ENCODE data around the gene CNN2.

CNN2 gene

GRCh38 chr19:991932-992669 is 34.3 kb upstream of the CNN2 start:
- Mint-ChIP-seq H3K36me3 (ENCODE audit: low read depth) (peaks cover 59% of the 10 kb centered on the region), H3K27me3 (peaks cover 4% of the 10 kb centered on the region), H3K27ac (no peak overlapping the region), H3K9me3 (no peaks in the 10 kb centered on the region), H3K4me3 (no peak overlapping the region), H3K4me1 (ENCODE audit: low read depth) (peaks cover 11% of the 10 kb centered on the region)
- no peak for DNase-seq

DNA sequence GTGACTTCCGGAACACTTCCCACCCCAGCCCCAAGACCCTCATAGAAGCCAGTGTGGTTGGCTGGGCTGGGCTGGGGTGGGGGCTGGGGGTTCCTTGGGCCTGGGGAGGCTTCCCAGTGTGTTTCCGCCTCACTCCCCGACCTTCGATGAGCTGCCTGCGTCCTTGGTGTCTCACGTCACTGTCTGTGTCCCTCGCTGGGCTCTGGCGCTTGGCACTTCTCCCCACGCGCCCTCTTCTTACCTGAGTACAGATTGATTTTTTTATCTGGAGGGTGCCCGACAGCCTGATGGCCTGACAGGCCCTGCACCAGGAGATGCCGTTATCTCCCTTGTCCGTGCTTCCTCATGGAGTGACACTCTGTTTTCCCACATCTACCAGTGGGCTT is 33.7 kb upstream of the CNN2 start:
- Mint-ChIP-seq H3K36me3 (ENCODE audit: low read depth) (peaks cover 53% of the 10 kb centered on the region), H3K27ac (no peak overlapping the region), H3K27me3 (peaks cover 5% of the 10 kb centered on the region), H3K4me1 (ENCODE audit: low read depth) (peaks cover 11% of the 10 kb centered on the region), H3K4me3 (no peak overlapping the region), H3K9me3 (no peaks in the 10 kb centered on the region)
- DNase-seq = no peak

- H3K27ac Mint-ChIP-seq = no peak overlapping the region
- no peaks in the 10 kb centered on the region for H3K9me3 Mint-ChIP-seq
- peaks cover 46% of the 10 kb centered on the region for H3K36me3 Mint-ChIP-seq (ENCODE audit: low read depth)
- H3K4me1 Mint-ChIP-seq (ENCODE audit: low read depth) = peaks cover 11% of the 10 kb centered on the region
- H3K27me3 Mint-ChIP-seq = peaks cover 12% of the 10 kb centered on the region
- no peak overlapping the region for H3K4me3 Mint-ChIP-seq
- no peak for DNase-seq
Measured at GRCh38 chr19:993361-993830, 33.0 kb upstream of the CNN2 start.

GRCh38 chr19:993831-994393 is 32.5 kb upstream of the CNN2 start:
- Mint-ChIP-seq H3K27me3 (peaks cover 15% of the 10 kb centered on the region), H3K4me3 (no peak overlapping the region), H3K4me1 (ENCODE audit: low read depth) (peaks cover 11% of the 10 kb centered on the region), H3K9me3 (no peaks in the 10 kb centered on the region), H3K36me3 (ENCODE audit: low read depth) (peaks cover 41% of the 10 kb centered on the region), H3K27ac (no peak overlapping the region)
- no peak for DNase-seq

- peaks cover 11% of the 10 kb centered on the region for H3K4me1 Mint-ChIP-seq (ENCODE audit: low read depth)
- no peaks in the 10 kb centered on the region for H3K9me3 Mint-ChIP-seq
- no peak overlapping the region for H3K4me3 Mint-ChIP-seq
- peaks cover 37% of the 10 kb centered on the region for H3K36me3 Mint-ChIP-seq (ENCODE audit: low read depth)
- no peak overlapping the region for H3K27ac Mint-ChIP-seq
- peaks cover 21% of the 10 kb centered on the region for H3K27me3 Mint-ChIP-seq
- DNase-seq = no peak
Measured at GRCh38 chr19:994516-994915, 31.9 kb upstream of the CNN2 start.

GRCh38 chr19:995051-995827 is 31.2 kb upstream of the CNN2 start:
- peaks cover 30% of the 10 kb centered on the region for H3K36me3 Mint-ChIP-seq (ENCODE audit: low read depth)
- H3K9me3 Mint-ChIP-seq = no peaks in the 10 kb centered on the region
- peaks cover 25% of the 10 kb centered on the region for H3K27me3 Mint-ChIP-seq
- H3K4me1 Mint-ChIP-seq (ENCODE audit: low read depth) = peaks cover 11% of the 10 kb centered on the region
- H3K4me3 Mint-ChIP-seq = no peak overlapping the region
- no peak overlapping the region for H3K27ac Mint-ChIP-seq
- DNase-seq = no peak

- Mint-ChIP-seq H3K36me3 (ENCODE audit: low read depth) (peaks cover 21% of the 10 kb centered on the region), H3K27ac (peak overlapping the region; percentile 52), H3K4me1 (ENCODE audit: low read depth) (peaks cover 13% of the 10 kb centered on the region), H3K4me3 (peak overlapping the region; percentile 38), H3K9me3 (no peaks in the 10 kb centered on the region), H3K27me3 (peaks cover 30% of the 10 kb centered on the region)
- peak; percentile 81 for DNase-seq
Measured at GRCh38 chr19:996051-996838, 30.2 kb upstream of the CNN2 start.

DNA sequence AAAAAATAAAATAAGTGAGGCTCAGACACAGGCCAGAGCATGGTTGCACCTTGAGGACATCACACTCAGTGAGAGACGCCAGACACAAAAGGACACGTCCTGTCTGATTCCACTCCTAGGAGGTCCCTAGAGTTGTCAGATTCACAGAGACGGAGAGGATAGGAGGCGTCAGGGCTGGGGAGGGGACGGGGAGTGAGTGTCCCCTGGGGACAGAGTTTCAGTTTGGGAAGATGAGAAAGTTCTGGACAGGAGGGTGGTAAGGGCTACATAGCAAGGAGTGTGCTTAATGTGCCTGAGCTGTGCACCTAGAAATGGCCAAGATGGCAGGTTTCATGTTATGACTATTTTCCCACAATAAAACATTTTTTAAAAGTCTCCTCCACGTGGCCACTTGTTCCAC is 28.3 kb upstream of the CNN2 start:
- H3K27me3 Mint-ChIP-seq = peaks cover 37% of the 10 kb centered on the region
- no peak overlapping the region for H3K27ac Mint-ChIP-seq
- H3K4me3 Mint-ChIP-seq = no peak overlapping the region
- H3K36me3 Mint-ChIP-seq (ENCODE audit: low read depth) = peaks cover 13% of the 10 kb centered on the region
- no peaks in the 10 kb centered on the region for H3K9me3 Mint-ChIP-seq
- peaks cover 14% of the 10 kb centered on the region for H3K4me1 Mint-ChIP-seq (ENCODE audit: low read depth)
- DNase-seq = no peak

DNA sequence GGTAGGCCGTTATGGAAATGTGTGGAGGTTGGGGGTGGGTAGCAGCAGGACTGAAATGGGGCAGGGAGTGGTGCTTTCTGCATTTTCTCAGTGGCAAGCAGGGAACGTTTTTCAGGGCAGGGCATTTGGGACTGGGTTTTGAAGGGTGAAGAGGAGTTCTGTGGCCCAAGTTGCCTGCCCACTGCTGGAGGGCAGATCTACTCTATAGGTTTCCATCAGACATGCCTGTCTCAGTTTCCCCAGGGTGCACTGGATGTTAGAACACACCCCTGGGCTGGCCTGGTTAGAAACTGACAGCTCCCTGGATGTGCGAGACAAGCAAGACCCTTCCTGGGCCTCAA is 27.1 kb upstream of the CNN2 start:
- DNase-seq = no peak
- H3K27me3 Mint-ChIP-seq = peaks cover 37% of the 10 kb centered on the region
- no peak overlapping the region for H3K4me3 Mint-ChIP-seq
- no peaks in the 10 kb centered on the region for H3K9me3 Mint-ChIP-seq
- peaks cover 14% of the 10 kb centered on the region for H3K4me1 Mint-ChIP-seq (ENCODE audit: low read depth)
- peaks cover 3% of the 10 kb centered on the region for H3K36me3 Mint-ChIP-seq (ENCODE audit: low read depth)
- H3K27ac Mint-ChIP-seq = peak overlapping the region; percentile 42

DNA sequence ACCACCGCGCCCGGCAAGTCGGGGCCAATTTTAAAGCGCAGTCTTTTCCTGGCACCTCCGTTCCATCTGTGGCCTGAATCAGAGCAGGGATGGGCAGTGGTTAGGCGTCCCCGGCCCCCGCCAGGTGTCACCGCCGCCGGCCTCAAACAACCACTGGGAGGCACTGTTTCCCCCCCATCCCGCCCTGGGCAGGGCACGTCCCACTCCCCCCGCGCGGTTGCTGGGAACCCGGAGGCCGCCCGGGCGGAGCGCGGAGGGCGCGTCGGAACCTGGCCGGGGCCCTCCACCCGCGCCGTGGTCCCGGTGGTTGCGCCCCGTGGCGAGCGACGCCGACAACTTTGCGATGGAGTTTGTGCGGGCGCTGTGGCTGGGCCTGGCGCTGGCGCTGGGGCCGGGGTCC is 26.3 kb upstream of the CNN2 start, which contains the start of gene GRIN3B:
GRIN3B (plus strand) TSS at position 325 of the 400 bp plus-strand sequence; CDS start at position 344, 19 bp downstream.
- Mint-ChIP-seq H3K4me3 (peak within 1 kb of the TSS; percentile 41), H3K27ac (peak within 1 kb of the TSS; percentile 42), H3K4me1 (ENCODE audit: low read depth) (peaks cover 14% of the 10 kb centered on the region), H3K36me3 (ENCODE audit: low read depth) (no peaks in the 10 kb centered on the region), H3K27me3 (peaks cover 37% of the 10 kb centered on the region), H3K9me3 (no peaks in the 10 kb centered on the region)
- peak; percentile 78 for DNase-seq

DNA sequence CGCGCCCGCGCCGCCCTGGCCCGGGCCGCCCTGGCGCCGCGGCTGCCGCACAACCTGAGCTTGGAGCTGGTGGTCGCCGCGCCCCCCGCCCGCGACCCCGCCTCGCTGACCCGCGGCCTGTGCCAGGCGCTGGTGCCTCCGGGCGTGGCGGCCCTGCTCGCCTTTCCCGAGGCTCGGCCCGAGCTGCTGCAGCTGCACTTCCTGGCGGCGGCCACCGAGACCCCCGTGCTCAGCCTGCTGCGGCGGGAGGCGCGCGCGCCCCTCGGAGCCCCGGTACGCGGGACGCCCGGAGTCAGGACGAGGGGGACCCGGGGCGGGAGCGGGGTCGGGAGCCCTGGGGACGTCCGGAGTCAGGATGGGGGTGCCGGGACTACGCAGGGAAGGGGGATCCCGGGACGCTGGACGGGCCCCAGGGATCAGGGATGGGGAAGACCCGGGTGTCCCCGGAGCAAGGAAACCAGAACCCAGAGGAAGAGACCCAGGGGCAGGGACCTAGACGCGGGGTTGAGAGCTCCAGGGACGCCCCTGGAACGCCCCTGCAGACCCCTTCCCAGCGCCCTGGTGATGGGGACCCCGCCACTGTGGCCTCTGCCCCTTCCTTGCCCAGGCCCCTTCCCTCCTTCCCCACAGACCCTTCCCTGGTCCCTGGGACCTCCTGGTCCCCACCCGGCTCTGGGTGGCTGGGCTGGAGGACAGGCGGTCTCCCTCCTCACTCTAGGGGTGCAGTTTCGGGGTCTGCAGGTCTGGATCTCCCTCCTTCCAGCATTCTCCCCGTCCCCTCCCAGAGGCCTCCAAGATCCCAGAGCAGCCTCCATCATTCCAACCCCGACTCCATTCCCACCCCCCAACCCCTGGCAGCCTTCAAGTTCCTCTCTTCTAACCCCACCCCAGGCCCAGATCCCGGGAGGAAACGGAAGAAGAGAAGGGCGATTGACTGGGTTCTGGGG is 25.5 kb upstream of the CNN2 start:
- no peak for DNase-seq

DNA sequence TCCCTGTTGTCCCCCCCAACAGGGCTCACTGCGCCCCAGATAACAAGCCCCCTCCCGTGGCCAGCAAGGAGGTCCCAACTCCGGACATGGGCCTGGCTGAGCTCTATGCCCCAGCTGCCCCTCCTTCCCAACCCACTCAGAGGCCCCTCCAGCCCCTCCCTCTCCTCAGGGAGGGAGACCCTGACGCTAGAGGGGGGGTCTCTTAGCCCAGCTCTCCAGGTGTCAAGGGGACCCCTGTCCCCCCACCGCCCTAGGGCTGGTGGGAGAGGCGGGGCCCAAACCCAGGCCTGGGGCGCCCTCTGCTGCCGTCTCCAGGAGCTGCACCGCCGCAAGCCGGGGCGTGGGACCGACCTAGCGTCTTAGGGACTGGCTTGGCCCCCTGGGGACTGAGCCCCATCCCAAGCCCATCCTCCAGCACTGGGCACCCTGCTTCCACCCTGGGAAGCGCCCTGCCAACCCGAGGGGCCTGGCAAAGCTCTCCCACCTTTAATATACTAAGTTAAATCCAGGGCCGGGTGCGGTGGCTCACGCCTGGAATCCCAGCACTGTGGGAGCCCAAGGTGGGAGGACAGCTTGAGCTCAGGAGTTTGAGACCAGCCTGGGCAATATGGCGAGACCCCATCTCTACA is 24.8 kb upstream of the CNN2 start:
- Mint-ChIP-seq H3K4me1 (ENCODE audit: low read depth) (peaks cover 5% of the 10 kb centered on the region), H3K36me3 (ENCODE audit: low read depth) (peaks cover 2% of the 10 kb centered on the region), H3K27ac (no peak overlapping the region), H3K27me3 (peaks cover 34% of the 10 kb centered on the region), H3K9me3 (no peaks in the 10 kb centered on the region), H3K4me3 (no peak overlapping the region)
- DNase-seq = peak; percentile 85

More for the DNA sequence above, 25.5 kb upstream of the CNN2 start:
- Mint-ChIP-seq H3K36me3 (ENCODE audit: low read depth) (no peaks in the 10 kb centered on the region), H3K4me3 (peak overlapping the region; percentile 41), H3K27ac (peak overlapping the region; percentile 22), H3K9me3 (no peaks in the 10 kb centered on the region), H3K4me1 (ENCODE audit: low read depth) (peaks cover 10% of the 10 kb centered on the region), H3K27me3 (peaks cover 37% of the 10 kb centered on the region)

- Mint-ChIP-seq H3K4me3 (no peak overlapping the region), H3K9me3 (no peaks in the 10 kb centered on the region), H3K4me1 (ENCODE audit: low read depth) (peaks cover 4% of the 10 kb centered on the region), H3K36me3 (ENCODE audit: low read depth) (peaks cover 7% of the 10 kb centered on the region), H3K27ac (peak overlapping the region; percentile 58), H3K27me3 (peaks cover 32% of the 10 kb centered on the region)
- DNase-seq = no peak
Measured at GRCh38 chr19:1002600-1002999, 23.8 kb upstream of the CNN2 start.

Measured in activated T-cell treated with anti-CD3 and anti-CD28 coated beads, Interleukin-2, amount 50 U/mL, for 24 hours (primary cell).